Measurements from ENCODE around the gene IL22.

DNA sequence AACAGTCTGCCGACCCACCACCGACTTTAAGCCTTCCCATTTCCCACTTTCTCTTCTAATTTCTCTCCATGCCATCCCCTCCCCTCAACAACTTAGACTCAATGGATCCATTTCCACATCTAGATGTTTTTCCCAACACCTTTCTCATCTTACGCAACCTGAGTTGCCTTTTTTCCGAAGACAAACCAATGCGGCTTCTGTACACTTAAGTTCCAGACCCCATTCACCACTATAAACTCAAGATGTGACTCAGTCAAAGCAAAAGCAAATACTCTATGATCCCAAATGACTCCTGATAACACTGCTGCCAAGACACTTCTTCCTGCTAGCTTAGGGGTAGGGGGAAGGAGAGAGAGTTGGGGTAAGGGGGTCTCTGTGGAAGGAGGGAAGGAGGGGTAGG is 1.3 kb downstream of the IL22 start:
- no peak for TF ChIP-seq LEF1 (IDR thresholded peaks at IDR 0.05; ENCODE audit: borderline replicate concordance)
- TF ChIP-seq, protein P1, sequence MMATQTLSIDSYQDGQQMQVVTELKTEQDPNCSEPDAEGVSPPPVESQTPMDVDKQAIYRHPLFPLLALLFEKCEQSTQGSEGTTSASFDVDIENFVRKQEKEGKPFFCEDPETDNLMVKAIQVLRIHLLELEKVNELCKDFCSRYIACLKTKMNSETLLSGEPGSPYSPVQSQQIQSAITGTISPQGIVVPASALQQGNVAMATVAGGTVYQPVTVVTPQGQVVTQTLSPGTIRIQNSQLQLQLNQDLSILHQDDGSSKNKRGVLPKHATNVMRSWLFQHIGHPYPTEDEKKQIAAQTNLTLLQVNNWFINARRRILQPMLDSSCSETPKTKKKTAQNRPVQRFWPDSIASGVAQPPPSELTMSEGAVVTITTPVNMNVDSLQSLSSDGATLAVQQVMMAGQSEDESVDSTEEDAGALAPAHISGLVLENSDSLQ (IDR thresholded peaks at IDR 0.05), result no peak
- no peak for TF ChIP-seq SUZ12 (IDR thresholded peaks at IDR 0.05)
- TF ChIP-seq FOXA1 (IDR thresholded peaks at IDR 0.05), result no peak

Measured in HEK293T (cell line).